ENCODE data around the gene MRPL52.
"Not testable (repeated sequence)": the region's sequence is repeated elsewhere in the genome, so short reads cannot be mapped to it uniquely, and the experiment has no call there.

MRPL52 gene

DNA sequence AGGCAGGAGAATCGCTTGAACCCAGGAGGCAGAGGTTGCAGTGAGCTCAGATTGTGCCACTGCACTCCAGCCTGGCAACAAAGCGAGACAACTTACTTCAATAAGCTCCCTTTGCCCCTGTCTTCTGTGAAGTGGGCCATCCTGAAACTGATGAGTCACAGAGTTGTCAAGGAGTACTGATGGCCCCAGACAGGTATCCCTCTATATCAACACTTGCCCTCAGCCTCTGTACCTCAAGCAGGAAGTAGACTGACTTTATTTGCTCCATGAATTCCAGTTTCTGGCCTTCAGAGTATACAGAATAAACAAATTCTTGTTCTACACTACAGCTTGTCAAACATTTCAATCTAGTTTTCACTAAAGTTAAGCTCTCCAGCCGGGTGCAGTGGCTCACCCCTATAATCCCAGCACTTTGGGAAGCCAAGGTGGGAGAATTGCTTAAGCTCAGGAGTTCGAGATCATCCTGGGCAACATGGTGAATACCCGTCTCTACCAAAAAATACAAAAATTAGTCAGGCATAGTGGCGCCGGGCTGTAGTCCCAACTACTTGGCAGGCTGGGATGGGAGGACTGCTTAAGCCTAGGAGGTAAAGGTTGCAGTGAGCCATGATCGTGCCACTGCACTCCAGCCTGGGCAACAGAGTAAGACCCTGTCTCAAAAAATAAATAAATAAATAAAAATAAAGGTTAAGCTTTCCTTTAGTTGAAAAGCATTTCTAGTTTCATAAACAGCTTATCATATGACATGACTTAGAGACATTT, 25.5 kb downstream of the MRPL52 start:
- DNase-seq: no peak

- DNase-seq: no peak
Observed at GRCh38 chr14:22856428-22856827, 26.7 kb downstream of the MRPL52 start.

DNA sequence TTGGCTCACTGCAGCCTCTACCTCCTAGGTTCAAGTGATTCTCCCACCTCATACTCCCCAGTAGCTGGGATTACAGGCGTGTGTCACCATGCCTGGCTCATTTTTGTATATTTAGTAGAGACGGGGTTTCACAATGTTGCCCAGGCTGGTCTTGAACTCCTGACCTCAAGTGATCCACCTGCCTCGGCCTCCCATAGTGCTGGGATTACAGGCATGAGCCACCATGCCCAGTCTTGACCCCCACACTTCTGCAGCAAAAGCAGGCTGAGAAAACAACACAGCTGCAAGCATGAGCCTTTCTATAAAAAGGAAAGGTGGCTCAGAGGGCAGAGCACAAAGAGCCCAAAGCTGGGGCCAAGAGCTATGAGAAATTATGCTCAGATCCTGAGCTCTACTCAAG, 30.7 kb downstream of the MRPL52 start:
- not testable (repeated sequence) for DNase-seq

DNA sequence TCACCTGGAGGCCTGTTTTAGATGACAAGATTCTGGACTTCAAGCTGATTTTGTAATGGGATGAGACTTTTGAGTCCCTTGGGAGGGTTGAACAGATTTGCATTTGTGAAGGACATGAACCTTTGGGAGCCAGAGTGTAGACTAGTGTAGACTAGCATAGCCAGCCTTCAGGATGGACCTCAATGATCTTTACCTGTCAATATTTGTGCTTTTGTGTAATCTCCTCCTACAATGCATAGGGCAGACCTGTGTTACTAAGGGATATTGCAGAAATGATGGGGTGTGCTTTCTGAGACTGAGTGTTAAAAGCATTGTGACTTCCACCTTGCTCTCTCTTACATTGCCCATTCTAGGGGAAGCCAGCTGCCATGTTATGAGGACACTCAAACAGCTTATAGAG, 32.0 kb downstream of the MRPL52 start:
- DNase-seq: no peak

DNA sequence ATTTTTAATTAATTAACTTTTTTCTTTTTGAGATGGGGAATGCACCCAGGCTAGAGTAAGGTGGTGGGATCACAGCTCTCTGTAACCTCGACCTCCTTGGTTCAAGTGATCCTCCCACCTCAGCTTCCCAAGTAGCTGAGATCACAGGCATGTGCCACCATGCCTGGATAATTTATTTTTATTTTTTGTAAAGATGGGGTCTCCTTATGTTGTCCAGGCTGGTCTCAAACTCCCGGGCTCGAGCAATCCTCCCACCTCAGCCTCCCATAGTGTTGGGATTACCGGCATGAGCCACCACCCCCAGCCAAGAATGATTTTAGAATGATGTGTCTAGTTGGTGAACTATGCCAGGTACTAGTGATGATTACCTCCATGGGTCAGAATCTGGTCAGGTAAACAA, 35.3 kb downstream of the MRPL52 start:
- no peak for DNase-seq

DNA sequence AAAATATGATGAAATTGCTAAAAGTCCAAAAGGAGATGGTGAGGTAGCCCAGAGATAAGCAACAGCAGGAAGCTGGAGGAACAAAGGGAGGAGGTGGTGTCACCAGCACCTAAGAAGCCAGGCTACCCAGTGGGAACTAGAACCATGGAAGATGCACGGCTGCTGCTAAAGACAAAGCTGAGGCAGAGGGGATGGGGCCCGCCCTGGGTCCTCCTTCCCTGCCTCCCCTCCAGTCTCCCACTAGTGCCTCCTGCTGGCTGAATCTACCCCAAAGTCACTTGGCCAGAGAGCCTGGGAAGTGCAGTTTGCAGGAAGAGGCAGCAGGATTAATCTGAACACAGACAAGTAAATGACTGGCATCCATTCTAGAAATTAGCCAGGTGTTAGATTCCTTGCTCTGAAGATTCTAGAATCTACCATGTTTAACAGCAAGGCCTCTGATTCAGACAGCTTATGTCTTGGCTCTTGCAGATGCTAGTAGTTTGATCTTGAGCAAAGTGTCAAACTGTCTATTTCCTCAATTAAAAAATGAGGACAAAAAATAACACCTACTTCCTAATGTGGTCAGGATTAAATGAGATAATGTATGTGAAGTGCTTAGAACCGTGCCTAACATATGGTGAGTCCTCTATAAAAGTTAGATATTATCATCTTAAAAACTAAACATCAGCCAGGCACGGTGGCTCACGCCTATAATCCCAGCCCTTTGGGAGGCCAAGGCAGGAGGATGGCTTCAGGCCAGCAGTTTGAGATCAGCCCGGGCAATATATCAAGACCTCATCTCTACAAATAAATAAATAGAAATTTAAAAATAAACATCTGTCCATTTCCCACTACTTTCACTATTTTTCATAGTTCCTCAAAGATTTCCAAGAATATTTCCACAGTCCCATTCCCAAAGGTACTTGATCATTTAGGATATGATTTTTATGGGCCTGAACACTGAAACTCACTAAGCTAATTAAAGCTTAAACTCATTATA, 36.0 kb downstream of the MRPL52 start:
- DNase-seq: no peak

DNA sequence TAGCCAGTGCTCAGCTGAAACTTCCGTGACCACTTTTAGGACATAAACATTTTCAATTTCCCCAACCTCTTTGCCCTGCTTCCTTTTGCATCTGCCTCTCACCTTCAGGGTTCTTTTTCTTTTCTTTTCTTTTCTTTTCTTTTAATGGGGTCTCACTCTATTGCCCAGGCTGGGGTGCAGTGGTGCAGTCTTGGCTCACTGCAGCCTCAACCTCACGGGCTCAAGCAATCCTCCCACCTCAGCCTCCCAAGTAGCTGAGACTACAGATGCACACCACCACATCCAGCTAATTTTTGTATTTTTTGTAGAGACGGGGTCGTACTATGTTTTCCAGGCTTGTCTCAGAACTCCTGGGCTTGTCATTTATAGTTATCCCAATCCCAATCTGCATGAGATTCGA, 37.2 kb downstream of the MRPL52 start:
- no peak for DNase-seq

GRCh38 chr14:22870811-22871223, 41.1 kb downstream of the MRPL52 start:
- no peak for DNase-seq

DNA sequence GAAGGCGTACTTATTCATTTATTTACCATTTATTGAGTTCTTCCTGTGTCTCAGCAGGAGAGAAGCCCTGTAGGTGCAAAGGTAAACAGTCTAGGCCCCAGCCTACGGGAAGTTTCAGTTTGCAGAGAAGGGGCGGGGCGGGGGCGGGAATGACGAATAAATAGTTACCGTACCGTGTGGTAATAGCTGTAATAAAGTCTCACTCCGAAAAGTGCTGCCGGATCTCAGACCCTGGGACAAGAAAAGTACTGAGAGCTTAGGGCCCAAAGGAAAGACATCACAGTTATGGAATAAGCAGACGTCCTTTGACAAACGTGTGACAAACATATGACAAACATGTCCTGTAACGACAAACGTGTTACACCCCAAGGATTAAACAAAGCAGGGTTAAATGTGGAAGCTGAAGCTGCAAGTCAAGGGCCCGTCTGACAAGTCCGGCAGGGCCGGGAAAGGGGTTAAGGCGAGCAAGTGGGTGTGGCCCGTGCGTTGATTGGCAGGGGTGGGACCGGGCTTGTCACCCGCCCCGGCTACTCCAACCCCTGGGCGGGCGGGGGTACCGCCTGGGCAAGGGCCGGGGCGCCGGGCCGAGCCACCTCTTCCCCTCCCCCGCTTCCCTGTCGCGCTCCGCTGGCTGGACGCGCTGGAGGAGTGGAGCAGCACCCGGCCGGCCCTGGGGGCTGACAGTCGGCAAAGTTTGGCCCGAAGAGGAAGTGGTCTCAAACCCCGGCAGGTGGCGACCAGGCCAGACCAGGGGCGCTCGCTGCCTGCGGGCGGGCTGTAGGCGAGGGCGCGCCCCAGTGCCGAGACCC, 41.7 kb downstream of the MRPL52 start, which contains the start of gene LRP10:
Gene LRP10, plus strand, starts transcription at position 517 of the 809 bp plus-strand sequence. CDS start 564 bp downstream, outside the sequence.
- no peak for DNase-seq

- no peak for DNase-seq
Observed at GRCh38 chr14:22872033-22872832, 42.5 kb downstream of the MRPL52 start.

DNA sequence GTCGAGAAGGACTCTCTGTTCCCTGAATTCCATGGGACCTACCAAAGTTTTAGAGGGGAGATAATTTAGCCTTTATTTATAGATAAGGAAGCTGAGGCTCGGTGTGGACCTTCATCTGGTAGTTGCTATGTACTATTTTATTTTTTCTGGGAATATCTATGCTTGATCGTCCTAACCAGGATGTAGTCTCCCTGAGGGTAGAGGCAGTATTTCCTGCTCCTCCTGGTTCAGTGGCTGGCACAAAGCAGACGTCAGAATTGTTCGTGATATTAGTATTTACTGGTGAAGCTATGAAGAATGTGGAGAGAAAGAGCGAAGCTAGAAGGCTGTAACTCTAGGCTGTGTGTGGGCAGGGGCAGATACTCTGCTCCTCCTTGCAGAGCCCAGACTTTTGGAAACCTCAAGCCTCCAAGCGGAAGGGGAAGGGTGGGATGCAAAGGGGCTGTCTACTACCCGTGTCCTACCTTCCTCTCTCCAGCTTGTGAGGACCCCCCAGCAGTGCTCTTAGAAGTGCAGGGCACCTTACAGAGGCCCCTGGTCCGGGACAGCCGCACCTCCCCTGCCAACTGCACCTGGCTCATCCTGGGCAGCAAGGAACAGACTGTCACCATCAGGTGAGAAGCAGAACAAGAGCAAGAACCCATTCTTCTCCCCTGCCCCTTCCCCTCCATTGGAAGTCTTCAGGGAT, 43.3 kb downstream of the MRPL52 start:
- DNase-seq: no peak

DNA sequence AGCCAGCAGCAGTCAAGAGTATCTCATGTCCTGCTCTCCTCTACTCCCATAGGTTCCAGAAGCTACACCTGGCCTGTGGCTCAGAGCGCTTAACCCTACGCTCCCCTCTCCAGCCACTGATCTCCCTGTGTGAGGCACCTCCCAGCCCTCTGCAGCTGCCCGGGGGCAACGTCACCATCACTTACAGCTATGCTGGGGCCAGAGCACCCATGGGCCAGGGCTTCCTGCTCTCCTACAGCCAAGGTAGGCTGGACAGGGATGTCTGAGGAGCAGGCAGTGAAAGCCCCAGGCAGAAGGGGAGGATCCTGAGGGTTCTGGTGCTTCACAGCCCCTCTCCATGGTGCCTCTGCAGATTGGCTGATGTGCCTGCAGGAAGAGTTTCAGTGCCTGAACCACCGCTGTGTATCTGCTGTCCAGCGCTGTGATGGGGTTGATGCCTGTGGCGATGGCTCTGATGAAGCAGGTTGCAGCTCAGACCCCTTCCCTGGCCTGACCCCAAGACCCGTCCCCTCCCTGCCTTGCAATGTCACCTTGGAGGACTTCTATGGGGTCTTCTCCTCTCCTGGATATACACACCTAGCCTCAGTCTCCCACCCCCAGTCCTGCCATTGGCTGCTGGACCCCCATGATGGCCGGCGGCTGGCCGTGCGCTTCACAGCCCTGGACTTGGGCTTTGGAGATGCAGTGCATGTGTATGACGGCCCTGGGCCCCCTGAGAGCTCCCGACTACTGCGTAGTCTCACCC, 45.5 kb downstream of the MRPL52 start:
- no peak for DNase-seq

GRCh38 chr14:22875748-22876319, 46.1 kb downstream of the MRPL52 start:
- no peak for DNase-seq

GRCh38 chr14:22877000-22877501, 47.4 kb downstream of the MRPL52 start:
- no peak for DNase-seq

DNA sequence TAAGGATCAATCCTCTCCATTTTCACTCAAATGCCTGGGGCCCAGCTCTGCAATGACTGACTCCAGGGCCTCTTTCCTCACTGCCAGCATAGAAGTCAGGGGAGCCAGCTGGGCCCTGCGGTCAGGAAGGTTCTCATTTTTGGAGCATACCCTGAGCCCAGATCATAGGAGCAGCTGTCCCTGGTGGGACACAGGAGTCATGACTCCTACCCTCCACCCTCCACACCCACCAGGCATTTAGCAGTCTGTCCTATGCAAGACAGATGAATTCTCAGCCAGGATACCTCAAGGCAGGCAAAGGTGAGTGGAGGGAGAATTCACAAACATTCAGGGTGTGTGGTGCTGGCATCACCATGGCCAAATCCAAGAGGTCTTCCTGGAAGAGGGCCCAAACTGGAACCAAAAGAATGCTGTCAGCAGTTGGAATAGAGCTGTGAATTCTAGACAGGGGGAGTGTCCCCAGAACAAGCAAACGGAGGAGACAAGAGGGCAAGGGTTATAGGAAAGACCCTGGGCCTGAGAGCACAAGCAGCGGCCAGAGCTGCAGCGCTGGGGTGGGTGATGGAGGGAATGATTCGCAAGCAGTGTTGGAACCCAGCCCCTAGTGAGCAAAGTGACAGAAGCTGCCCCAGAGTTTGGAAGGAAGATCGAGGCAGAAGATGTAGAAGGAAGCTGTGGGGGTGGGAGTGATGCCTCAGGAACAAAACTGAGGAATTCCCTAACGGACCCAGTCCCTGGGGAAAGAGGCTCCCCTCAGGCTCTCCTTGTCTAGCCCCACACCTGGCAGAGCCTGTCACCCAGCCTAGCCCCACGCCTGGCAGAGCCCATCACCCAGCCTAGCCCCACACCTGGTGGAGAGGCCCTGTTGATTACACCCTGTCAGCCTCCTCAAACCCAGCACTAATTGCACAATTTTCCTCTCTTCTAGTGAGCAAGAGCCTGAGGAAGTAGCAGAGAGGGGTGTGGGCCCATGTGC, 48.9 kb downstream of the MRPL52 start:
- DNase-seq: no peak

GRCh38 chr14:22882064-22882463, 52.4 kb downstream of the MRPL52 start:
- DNase-seq: no peak

DNA sequence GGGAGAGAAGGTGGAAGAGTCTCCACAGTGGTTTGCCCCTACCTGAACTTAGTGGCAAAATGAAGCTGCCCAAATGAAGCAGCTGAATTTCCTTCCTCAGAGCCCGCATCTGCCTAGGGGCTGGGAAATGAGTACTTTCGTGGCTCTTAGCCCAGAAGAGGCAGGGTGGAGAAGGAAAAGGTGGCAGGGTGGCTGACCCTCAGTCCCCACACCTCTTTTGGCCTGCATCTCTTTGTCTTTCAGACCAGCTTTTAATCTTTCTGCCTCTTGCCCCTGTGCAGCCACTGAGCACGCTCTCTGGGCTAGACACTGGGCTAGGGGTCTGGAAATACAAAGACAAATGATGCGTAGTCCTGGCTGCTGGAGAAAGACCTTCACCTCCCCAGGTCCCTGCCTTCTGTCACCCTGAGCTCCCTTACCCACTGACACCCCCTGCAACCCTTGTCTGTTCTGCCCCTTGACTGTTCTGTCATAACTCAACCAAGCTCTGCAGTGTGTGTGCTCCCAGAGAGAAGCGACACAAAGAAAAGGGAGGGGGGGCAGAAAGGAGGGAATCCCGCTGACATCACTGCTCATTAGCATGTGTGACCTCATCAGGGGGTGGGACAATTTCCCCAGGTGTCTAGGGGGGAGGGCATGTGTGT, 53.0 kb downstream of the MRPL52 start:
- DNase-seq: no peak
